MM.1S (cell line): ENCODE results near the gene SLCO3A1.

Experiments used
- DNase-seq: peaks from one replicate; pipeline ENCODE4 v3.0.0-alpha.2; 2015
- H2AFZ ChIP-seq: fragments of 300-600 bp; sonication (generic); 2 replicates; pipeline ENCODE4 v1.6.0; 2016; ENCODE audit warnings: antibody characterized with exemption, low read length
- H3F3A ChIP-seq: fragments of 300-600 bp; sonication (generic); 2 replicates; pipeline ENCODE4 v1.6.1; 2016; ENCODE audit warnings: mild to moderate bottlenecking, antibody characterized with exemption, low read length, moderate library complexity, mixed read lengths; ENCODE audit not compliant: insufficient read depth
- H3K27ac ChIP-seq: fragments of 300-600 bp; sonication (generic); 2 replicates; pipeline ENCODE4 v1.5.1; 2016; ENCODE audit warnings: mild to moderate bottlenecking, low read length
- H3K27me3 ChIP-seq: fragments of 300-600 bp; sonication (generic); replicated peaks from 2 replicates; pipeline ENCODE4 v1.6.0; 2016; ENCODE audit warnings: low read length; ENCODE audit not compliant: insufficient read depth
- H3K36me3 ChIP-seq: fragments of 300-600 bp; sonication (generic); replicated peaks from 2 replicates; pipeline ENCODE4 v1.6.1; 2016; ENCODE audit warnings: mild to moderate bottlenecking, low read length, mixed read lengths; ENCODE audit not compliant: insufficient read depth
- H3K4me1 ChIP-seq: fragments of 300-600 bp; sonication (generic); 2 replicates; pipeline ENCODE4 v1.6.1; 2016; ENCODE audit warnings: low read length, mixed read lengths
- H3K4me2 ChIP-seq: fragments of 300-600 bp; sonication (generic); 2 replicates; pipeline ENCODE4 v1.6.0; 2016; ENCODE audit warnings: low read depth, low read length
- H3K4me3 ChIP-seq: fragments of 300-600 bp; sonication (generic); 2 replicates; pipeline ENCODE4 v1.5.1; 2016; ENCODE audit warnings: low read length, mixed read lengths
- H3K79me2 ChIP-seq: fragments of 300-600 bp; sonication (generic); 2 replicates; pipeline ENCODE4 v1.6.1; 2016; ENCODE audit warnings: mixed run types, low read length, mixed read lengths
- H3K9ac ChIP-seq: fragments of 300-600 bp; sonication (generic); 2 replicates; pipeline ENCODE4 v1.6.1; 2016; ENCODE audit warnings: low read length, mixed read lengths
- H3K9me2 ChIP-seq: fragments of 300-600 bp; sonication (generic); replicated peaks from 2 replicates; pipeline ENCODE4 v1.6.1; 2016; ENCODE audit warnings: mild to moderate bottlenecking, low read length, mixed read lengths; ENCODE audit not compliant: insufficient read depth
- H3K9me3 ChIP-seq: fragments of 300-600 bp; sonication (generic); replicated peaks from 2 replicates; pipeline ENCODE4 v1.6.1; 2016; ENCODE audit warnings: mild to moderate bottlenecking, low read length, mixed read lengths; ENCODE audit not compliant: insufficient read depth
- H4K20me1 ChIP-seq: fragments of 300-600 bp; sonication (generic); 2 replicates; pipeline ENCODE4 v1.6.1; 2016; ENCODE audit warnings: mild to moderate bottlenecking, low read length, moderate library complexity, mixed read lengths; ENCODE audit not compliant: insufficient read depth
- EZH2 ChIP-seq: fragments of 300-600 bp; sonication (generic); optimal IDR thresholded peaks from 2 replicates; pipeline ENCODE3; 2017; ENCODE audit warnings: low read depth, mild to moderate bottlenecking, antibody characterized with exemption, low read length, mixed read lengths
- EZH2phosphoT487 ChIP-seq: fragments of 300-600 bp; sonication (generic); IDR thresholded peaks from 2 replicates; pipeline ENCODE4 v1.6.1; 2018; ENCODE audit warnings: antibody characterized with exemption, low read length
- TF ChIP-seq, protein P1 (sequence below): fragments of 300-600 bp; sonication (generic); IDR thresholded peaks from 2 replicates; pipeline ENCODE4 v1.5.1; 2016; ENCODE audit warnings: antibody characterized with exemption, low read length, mixed read lengths

The SLCO3A1 gene

DNA sequence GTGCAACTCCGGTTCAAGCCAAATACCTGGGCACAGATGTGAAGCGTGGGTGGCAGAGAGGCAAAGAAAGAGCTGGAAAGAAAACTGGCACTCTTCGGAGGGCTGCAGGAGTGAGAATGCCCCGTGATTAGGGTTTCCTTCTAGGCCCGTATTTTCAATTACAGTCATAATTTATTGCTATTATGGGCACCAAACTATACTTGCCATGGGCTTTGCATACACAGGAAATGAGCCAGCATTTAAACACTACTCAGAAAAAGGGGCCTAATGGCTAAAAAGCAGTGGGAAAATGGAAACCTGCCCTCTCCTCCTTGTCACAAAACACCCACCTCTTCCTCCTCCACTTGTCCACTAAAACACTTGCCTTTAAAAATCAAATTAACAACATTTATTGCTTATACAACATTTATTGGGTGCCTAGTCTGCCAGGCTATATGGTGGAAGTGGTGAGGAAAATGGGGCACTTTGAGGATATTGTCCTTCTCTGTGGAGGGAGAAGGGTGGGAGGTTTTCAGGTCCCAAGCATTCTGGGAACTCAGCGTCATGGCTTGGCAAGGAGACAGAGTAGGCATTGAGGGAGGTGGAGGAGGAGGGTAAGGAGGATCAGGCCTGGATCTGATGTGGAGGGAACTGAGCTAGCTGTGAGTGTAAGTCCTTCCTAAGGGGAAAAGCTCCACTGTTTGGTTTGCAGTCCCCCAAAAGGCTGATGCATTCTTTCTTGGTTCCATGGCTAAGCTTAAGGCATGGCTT is 160.9 kb downstream of the SLCO3A1 start:
- no peaks in the 10 kb centered on the region for H3K9me2 ChIP-seq
- no peak overlapping the region for H3K9ac ChIP-seq
- H2AFZ ChIP-seq, result no peak overlapping the region
- H3K27me3 ChIP-seq, result no peaks in the 10 kb centered on the region
- H3K9me3 ChIP-seq, result no peaks in the 10 kb centered on the region
- H3K4me3 ChIP-seq, result no peak overlapping the region
- no peak overlapping the region for H3K4me2 ChIP-seq
- TF ChIP-seq EZH2 (no peak), EZH2phosphoT487 (no peak)
- TF ChIP-seq, protein P1, sequence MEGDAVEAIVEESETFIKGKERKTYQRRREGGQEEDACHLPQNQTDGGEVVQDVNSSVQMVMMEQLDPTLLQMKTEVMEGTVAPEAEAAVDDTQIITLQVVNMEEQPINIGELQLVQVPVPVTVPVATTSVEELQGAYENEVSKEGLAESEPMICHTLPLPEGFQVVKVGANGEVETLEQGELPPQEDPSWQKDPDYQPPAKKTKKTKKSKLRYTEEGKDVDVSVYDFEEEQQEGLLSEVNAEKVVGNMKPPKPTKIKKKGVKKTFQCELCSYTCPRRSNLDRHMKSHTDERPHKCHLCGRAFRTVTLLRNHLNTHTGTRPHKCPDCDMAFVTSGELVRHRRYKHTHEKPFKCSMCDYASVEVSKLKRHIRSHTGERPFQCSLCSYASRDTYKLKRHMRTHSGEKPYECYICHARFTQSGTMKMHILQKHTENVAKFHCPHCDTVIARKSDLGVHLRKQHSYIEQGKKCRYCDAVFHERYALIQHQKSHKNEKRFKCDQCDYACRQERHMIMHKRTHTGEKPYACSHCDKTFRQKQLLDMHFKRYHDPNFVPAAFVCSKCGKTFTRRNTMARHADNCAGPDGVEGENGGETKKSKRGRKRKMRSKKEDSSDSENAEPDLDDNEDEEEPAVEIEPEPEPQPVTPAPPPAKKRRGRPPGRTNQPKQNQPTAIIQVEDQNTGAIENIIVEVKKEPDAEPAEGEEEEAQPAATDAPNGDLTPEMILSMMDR, result no peak
- no peak for DNase-seq
- H4K20me1 ChIP-seq, result no peaks in the 10 kb centered on the region
- no peaks in the 10 kb centered on the region for H3F3A ChIP-seq
- no peak overlapping the region for H3K27ac ChIP-seq
- 0 out of 2 replicates have a peak, but pooled peaks cover 2% of the 10 kb centered on the region for H3K79me2 ChIP-seq
- H3K4me1 ChIP-seq, result peaks cover 9% of the 10 kb centered on the region; the same call in 1 of the 2 replicates
- H3K36me3 ChIP-seq, result no peaks in the 10 kb centered on the region

DNA sequence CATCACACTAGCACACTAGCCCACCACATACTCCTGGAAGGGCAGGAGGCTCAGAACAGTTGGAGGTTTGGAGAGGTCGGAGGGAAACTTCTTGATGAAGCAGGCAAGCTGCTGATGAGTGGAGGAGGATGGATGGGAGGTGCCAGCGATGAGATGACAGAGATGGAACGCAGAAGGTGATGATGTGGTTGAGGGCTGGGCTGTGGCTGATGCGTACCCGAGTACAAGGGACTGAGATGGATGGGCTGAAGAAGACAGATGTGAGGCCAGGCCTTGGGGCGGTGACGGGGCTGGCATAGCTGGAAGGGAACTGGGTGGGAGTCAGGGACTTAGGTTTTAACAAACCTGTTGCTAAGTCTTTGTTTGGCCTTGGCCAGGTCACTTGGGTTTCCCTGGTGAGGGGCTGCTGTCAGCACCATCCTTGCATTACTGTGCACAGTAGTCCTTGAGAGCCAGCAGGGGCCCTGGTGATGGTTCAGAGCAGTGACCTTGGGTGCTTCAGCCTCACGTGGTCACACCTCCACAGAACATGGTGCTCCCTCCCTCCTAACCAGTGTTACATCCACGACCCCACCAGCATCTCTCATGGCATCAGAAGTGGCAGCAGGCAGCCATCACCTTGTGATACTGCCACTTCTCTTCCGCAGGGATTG is 164.5 kb downstream of the SLCO3A1 start:
- TF ChIP-seq EZH2phosphoT487 (no peak), EZH2 (no peak)
- TF ChIP-seq, protein P1, result no peak
- no peak overlapping the region for H2AFZ ChIP-seq

DNA sequence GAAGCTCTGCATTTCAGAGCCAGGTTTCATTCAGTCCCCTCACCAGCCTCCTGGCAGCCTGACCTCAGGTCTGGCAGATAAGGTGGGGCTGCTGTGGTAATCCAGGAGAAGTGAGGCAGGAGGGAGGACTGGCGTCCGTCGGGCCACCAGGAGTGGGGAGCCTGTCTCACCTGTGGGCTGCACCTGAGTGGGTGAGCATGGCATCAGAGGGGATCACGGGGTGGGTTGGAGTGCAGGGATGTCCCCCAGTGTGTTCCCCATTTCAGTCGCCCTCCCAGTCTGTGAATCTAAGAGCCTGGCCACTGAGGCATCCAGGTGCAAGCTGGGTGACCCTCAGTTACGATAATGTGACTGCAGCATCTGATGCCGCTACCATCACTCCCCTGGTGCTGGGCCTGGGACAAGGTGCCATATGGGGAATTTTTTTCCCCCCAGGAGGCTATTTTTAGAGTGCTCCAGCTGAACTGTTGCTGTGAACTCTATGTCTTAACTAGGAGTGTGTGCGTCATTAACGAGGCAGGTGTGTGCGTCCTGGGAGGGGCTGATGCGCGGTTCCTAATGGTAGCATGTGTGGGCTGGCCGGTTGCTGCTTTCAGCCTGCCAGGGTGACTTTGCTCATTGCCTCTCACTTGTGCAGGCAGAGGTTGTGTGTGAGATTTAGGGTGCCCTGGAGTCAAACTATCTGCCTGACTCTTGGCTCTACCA is 165.2 kb downstream of the SLCO3A1 start:
- Histone ChIP-seq H3K9me2 (no peaks in the 10 kb centered on the region), H3K4me1 (peaks cover 38% of the 10 kb centered on the region), H3K9ac (no peak overlapping the region), H2AFZ (no peak overlapping the region), H3K9me3 (no peaks in the 10 kb centered on the region), H3K4me2 (no peak overlapping the region), H3F3A (peaks cover 14% of the 10 kb centered on the region), H3K4me3 (no peak overlapping the region), H3K79me2 (no peaks in the 10 kb centered on the region), H3K27ac (no peak overlapping the region), H3K36me3 (no peaks in the 10 kb centered on the region), H3K27me3 (no peaks in the 10 kb centered on the region), H4K20me1 (no peaks in the 10 kb centered on the region)
- DNase-seq, result no peak
- TF ChIP-seq EZH2phosphoT487 (no peak), EZH2 (no peak)
- TF ChIP-seq, protein P1, result no peak

More for the DNA sequence above, 164.5 kb downstream of the SLCO3A1 start:
- Histone ChIP-seq H3K4me3 (no peak overlapping the region), H3F3A (peaks cover 14% of the 10 kb centered on the region), H3K27ac (no peak overlapping the region), H3K9me3 (no peaks in the 10 kb centered on the region), H3K9ac (no peak overlapping the region), H3K4me1 (peaks cover 36% of the 10 kb centered on the region), H3K9me2 (no peaks in the 10 kb centered on the region), H3K4me2 (no peak overlapping the region), H3K36me3 (no peaks in the 10 kb centered on the region), H4K20me1 (no peaks in the 10 kb centered on the region), H3K79me2 (no peaks in the 10 kb centered on the region), H3K27me3 (no peaks in the 10 kb centered on the region)
- no peak for DNase-seq
